GM12865 (cell line): ENCODE data around the gene ACOT11.

Source experiments
- DNase-seq: peaks from one replicate; pipeline ENCODE4 v3.0.0; 2010; ENCODE audit warnings: low read depth
- H3K4me3 ChIP-seq: 2 replicates; pipeline ENCODE4 v1.5.1; 2011; ENCODE audit warnings: mild to moderate bottlenecking, low read depth, low read length, control low read depth
- TF ChIP-seq, protein P1 (sequence below): IDR thresholded peaks from 2 replicates; pipeline ENCODE4 v1.5.1; 2011; ENCODE audit warnings: low read length, control low read depth, low read depth, inconsistent platforms; ENCODE audit not compliant: insufficient read depth; ENCODE audit errors: missing control alignments

ACOT11 gene

DNA sequence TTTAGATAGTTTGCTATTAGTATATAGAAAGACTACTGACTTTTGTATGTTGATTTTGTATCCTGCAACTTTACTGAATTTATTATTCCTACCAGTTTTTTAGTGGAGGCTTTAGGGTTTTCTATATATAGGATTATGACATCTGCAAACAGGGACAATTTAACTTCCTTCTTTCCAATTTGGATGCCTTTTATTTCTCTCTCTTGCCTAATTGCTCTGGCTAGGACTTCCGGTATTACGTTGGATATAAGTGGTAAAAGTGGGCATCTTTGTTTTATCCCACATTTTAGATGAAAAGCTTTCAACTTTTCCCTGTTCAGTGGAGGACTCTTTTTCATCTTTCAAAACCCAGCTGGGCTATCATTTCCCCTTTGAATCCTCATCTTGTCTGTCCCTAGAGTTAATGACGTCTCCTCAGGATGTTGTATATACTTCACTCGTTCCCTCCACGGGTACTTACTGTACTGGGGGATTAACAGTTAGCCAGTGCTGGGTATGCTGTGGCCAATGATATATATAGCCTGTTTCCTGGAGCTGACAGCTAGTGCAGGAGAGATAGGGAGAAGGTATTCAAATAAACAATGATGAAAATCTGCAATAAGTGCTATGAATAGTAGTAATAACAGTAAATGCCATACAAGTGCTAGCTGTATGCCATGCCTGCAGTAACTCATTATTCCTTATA lies 9.8 kb downstream of the ACOT11 start:
- no peak for DNase-seq
- TF ChIP-seq, protein P1, sequence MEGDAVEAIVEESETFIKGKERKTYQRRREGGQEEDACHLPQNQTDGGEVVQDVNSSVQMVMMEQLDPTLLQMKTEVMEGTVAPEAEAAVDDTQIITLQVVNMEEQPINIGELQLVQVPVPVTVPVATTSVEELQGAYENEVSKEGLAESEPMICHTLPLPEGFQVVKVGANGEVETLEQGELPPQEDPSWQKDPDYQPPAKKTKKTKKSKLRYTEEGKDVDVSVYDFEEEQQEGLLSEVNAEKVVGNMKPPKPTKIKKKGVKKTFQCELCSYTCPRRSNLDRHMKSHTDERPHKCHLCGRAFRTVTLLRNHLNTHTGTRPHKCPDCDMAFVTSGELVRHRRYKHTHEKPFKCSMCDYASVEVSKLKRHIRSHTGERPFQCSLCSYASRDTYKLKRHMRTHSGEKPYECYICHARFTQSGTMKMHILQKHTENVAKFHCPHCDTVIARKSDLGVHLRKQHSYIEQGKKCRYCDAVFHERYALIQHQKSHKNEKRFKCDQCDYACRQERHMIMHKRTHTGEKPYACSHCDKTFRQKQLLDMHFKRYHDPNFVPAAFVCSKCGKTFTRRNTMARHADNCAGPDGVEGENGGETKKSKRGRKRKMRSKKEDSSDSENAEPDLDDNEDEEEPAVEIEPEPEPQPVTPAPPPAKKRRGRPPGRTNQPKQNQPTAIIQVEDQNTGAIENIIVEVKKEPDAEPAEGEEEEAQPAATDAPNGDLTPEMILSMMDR: no peak

DNA sequence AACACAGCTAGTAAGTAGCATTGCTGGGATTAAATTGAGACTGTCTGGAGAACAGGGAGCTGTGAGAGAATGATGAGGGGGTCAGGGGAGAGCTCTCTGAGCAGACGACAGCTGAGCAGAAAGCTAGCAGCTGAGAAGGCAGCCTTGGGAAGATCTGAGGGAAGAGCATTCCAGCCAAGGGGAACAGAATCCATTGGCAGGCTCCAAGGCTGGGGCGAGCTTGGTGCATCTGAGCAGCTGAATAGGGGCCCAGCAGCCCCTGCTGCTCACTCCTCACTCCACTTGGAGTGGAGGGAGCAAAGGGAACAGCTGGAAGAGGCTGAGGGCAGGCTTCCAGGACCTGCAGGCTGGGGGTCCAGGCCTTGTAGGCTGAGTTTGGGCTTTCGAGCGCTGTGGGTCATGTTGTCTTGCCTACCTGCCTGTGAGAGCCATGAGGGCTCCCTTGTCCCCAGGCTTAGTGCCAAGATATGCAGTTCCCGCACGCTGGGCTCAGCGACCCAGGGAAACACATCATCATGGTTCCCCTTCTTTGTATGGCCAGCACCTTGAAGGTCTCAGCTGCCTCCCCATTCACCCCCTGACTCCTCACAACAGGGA lies 10.5 kb downstream of the ACOT11 start:
- DNase-seq: no peak
- TF ChIP-seq, protein P1: no peak
- H3K4me3 ChIP-seq: no peak overlapping the region

More for the DNA sequence above, 9.8 kb downstream of the ACOT11 start:
- H3K4me3 ChIP-seq: no peak overlapping the region

DNA sequence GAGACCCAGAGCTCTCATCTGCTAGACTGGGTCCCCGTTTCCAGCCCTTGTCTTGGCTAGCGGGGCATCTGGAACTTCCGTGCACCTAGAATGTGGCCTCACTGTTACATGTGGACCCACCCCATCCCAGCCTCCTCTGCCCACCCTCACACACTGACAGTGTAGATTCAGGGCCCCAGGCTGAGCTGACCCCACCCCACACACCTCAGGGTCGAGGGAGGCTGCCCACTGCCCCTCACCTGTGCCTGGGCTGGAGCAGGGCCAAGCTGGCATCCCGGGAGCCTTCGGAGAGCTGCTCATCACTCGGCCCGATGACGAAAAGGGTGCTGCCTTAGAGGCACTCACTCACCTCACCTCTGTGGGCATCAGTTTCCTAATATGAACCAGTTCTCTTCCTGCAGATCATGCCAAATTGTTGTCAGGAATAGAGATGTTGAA lies 11.1 kb downstream of the ACOT11 start:
- no peak overlapping the region for H3K4me3 ChIP-seq
- TF ChIP-seq, protein P1: no peak
- no peak for DNase-seq

DNA sequence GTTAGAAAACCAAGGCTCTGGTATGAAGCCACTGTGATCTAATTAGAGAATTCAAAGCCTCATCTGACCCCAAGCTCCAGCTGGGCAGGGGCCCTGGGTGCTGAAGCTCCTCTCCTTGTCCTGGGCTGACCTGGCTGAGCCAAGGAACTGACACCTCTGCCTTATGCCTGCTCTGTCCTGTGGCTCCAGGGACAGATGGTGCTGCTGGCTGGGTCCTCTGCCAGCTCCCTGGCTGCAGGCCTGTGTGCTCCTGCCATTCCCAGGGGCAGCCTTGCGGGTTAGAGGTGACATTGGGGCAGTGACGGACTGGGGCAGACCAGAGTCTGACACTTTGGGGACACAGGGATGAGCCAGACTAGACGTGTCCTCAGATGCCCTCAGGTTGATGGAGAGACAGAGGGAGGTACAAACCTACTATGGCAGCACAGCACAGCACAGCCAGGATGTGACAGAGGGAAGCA lies 11.8 kb downstream of the ACOT11 start:
- no peak overlapping the region for H3K4me3 ChIP-seq
- TF ChIP-seq, protein P1: no peak
- no peak for DNase-seq

DNA sequence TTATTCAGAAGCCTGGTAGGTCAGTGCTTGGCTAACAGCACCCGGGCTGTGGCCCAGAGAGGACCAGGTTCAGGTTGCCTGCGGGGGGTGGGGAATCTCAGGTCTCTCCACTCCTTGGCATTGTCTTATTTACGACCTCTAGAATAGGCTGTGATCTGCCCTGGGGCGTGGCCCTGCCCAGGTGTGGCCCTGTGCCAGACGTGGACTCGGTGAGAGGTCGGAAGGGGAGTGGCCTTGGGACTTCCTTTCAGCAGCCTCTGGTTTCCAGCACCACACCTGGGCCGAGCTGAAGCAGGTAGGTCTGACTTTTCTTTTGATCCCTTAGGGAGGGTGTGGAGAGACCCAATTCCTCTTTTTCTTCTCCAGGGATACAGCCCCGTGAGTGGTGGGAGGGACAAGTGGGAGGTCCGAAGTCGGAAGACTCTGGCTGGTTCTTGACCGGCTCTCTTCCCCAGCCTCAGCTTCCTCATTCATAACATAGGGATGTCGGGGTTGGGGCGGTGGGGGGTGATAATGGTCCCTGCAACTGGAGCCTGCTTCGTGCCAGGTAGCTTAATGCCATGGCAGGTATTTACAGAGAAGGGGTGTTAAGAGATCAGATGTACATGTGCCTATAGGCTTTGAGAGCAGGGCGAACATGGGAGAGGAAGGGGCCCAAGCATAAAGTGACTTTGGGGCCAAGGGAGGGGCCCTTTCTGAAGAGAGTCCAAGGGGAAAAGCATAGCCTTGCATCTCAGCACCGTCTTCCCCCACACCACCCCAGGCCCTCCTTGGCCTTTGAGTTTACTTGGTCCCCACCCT lies 16.5 kb downstream of the ACOT11 start:
- no peak for DNase-seq
- TF ChIP-seq, protein P1: no peak
- H3K4me3 ChIP-seq: no peak overlapping the region

DNA sequence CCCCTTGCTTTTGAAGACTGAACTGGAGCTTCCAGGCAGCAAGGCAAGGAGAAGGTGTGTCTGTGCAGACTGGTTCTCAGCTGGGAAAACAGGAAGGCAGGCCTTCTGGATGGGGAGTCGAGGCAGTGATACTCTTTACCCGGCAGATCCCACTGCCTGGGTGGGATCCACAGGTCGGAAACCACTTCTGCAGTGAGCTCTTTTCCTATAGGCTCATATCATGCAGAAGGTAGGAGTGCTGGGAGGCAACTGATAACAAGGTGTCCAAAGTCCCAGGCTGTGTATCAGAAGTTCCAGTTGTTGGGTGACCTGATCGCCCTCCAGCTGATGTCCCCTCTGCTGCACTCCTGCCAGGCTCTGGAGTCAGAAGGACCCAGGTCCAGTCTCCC lies 17.1 kb downstream of the ACOT11 start:
- no peak for DNase-seq
- TF ChIP-seq, protein P1: no peak
- no peak overlapping the region for H3K4me3 ChIP-seq
